Stomach smooth muscle (tissue), 2 donors: ENCODE measurements around the gene ATP6V1G1.
"Not testable (repeated sequence)": the region's sequence is repeated elsewhere in the genome, so short reads cannot be mapped to it uniquely, and the experiment has no call there.

Experiments
- H3K27ac ChIP-seq: one replicate; pipeline ENCODE4 v1.7.0; 2013; ENCODE audit warnings: mild to moderate bottlenecking, low read length, inconsistent platforms
- H3K27me3 ChIP-seq, 2 donors: one replicate each; pipeline ENCODE4 v1.7.0; 2013; ENCODE audit warnings: low read length in 2 of 2; ENCODE audit not compliant: insufficient read depth in 2 of 2, control insufficient read depth in 1 of 2
- H3K36me3 ChIP-seq, 2 donors: one replicate each; pipeline ENCODE4 v1.7.0; 2013; ENCODE audit warnings: low read length in 2 of 2; ENCODE audit not compliant: control insufficient read depth in 2 of 2, insufficient read depth in 2 of 2
- H3K4me1 ChIP-seq: one replicate; pipeline ENCODE4 v1.7.0; 2013; ENCODE audit warnings: low read length; ENCODE audit not compliant: control insufficient read depth, insufficient read depth
- H3K4me3 ChIP-seq, 2 donors: one replicate each; pipeline ENCODE4 v1.7.0; 2013; ENCODE audit warnings: low read length in 2 of 2
- H3K9ac ChIP-seq, 2 donors: one replicate each; pipeline ENCODE4 v1.7.0; 2013; ENCODE audit warnings: low read length in 2 of 2, mild to moderate bottlenecking in 1 of 2
- H3K9me3 ChIP-seq, 2 donors: one replicate each; pipeline ENCODE4 v1.7.0; 2013; ENCODE audit warnings: low read length in 2 of 2; ENCODE audit not compliant: control insufficient read depth in 2 of 2
- donor health status: healthy.
- donor health status: Pancreatic carcinoma.

Gene ATP6V1G1

DNA sequence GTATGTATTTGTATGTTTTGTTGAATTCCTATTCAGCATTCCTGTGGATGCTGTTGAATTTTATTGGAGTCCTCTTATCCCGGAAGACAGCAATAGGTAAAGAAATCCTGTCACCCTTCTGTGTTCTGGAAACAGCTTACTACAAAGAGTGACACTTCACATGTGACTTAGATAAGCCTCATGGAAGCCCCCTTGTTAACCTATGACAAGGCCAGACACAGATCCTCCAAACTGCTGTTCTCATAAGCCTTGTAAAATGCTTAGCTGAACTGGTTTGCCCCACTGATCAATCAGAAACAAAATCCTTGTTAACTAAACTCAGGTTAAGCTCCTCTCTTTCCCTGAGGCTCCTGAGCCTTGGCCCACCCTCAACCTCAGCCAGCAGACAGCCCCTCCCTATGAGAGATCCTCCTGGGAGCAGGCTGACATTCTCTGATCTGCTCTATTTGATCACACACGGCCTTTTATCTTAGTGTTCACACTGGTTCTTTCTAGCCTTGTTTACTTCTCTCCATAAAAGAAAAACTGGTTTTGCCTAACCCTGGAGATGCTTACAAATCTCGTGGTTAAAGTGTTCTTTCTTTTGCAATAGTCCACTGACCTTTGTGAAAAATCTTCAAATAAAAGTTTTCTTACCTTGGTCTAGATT is 29.4 kb upstream of the ATP6V1G1 start:
- Histone ChIP-seq H3K4me3 (no peak overlapping the region), H3K36me3 (no peaks in the 10 kb centered on the region), H3K9me3 (no peaks in the 10 kb centered on the region), H3K27me3 (peaks cover 0 to 6% of the 10 kb centered on the region in 2 donors), H3K9ac (no peak overlapping the region), H3K27ac (no peak overlapping the region), H3K4me1 (no peaks in the 10 kb centered on the region)

DNA sequence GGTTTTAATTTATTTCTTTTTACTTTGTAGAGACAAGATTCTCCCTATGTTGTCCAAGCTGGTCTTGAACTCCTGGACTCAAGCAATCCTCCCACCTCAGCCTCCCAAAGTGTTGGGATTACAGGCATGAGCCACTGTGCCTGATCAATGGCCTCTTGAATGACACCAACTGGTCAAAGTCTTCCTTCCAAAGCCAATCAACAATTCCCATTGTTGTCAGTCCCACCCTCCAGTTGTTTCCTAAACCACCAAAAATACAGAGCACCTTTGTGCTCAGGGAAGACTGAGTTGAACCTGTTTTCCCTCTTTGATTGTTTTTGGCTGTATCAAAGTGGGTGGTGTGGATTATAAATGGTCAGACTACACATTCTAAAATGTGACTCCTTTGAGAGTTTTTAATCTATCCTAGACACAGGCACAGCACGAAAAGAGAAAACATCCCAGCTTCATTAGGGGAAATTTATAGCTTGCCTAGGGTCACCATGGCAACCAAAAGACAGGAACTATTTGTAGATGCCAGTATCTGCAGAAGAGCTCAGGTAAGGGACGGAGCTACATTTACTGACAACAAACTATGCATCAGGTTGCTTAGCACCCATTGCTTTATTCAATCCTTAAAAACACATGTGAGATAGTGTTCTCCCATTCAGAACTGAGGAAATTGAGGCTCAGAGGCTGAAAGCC is 27.6 kb upstream of the ATP6V1G1 start:
- H3K9me3 ChIP-seq: no peaks in the 10 kb centered on the region
- no peaks in the 10 kb centered on the region for H3K36me3 ChIP-seq
- H3K4me3 ChIP-seq: no peak overlapping the region
- no peak overlapping the region for H3K9ac ChIP-seq
- H3K27me3 ChIP-seq: peaks cover 0 to 6% of the 10 kb centered on the region in 2 donors
- no peak overlapping the region for H3K27ac ChIP-seq
- H3K4me1 ChIP-seq: no peaks in the 10 kb centered on the region

DNA sequence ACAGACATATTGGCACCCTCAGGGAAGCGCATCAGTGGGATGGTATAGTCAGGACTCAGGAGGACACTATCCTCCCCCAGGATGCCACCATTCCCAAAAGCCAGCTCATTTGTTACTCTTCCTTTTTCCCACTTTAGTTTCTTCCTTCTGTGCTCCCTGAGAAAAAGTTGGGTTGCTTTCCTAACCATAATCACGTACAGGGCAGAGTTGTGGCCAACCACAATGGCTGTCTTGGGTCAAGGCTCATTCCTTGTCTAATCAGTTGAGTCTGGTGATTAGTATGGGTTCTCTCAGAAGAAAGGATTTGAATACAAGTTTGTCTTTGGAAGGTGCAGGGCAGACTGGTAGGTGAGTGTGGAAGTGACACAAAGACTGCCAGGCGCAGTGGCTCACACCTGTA is 26.6 kb upstream of the ATP6V1G1 start:
- Histone ChIP-seq H3K4me3 (no peak overlapping the region), H3K36me3 (no peaks in the 10 kb centered on the region), H3K27ac (no peak overlapping the region), H3K9me3 (no peaks in the 10 kb centered on the region), H3K27me3 (peaks cover 0 to 6% of the 10 kb centered on the region in 2 donors), H3K4me1 (no peaks in the 10 kb centered on the region), H3K9ac (no peak overlapping the region)

DNA sequence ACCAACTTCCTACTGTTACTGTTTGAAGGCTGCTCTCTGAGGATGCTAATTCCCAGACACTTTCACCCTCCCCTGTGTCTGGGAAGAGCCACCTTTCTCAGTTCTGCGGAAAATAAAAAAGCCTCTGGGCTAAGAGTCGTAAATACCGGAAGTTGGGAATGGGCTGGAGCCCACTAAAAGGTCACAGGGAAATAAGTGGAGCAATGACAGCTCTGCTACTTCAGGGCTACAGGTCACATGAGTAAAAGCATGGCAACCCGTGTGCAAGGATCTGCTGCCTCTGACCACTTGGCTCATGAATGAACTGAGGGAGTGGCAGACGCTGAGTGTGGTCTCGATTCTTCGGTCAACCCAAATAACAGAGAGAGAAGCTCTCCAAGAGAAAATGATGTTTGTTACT is 25.8 kb upstream of the ATP6V1G1 start:
- Histone ChIP-seq H3K27ac (no peak overlapping the region), H3K27me3 (peaks cover 0 to 6% of the 10 kb centered on the region in 2 donors), H3K9me3 (no peaks in the 10 kb centered on the region), H3K9ac (no peak overlapping the region), H3K4me1 (no peaks in the 10 kb centered on the region), H3K36me3 (no peaks in the 10 kb centered on the region), H3K4me3 (no peak overlapping the region)

DNA sequence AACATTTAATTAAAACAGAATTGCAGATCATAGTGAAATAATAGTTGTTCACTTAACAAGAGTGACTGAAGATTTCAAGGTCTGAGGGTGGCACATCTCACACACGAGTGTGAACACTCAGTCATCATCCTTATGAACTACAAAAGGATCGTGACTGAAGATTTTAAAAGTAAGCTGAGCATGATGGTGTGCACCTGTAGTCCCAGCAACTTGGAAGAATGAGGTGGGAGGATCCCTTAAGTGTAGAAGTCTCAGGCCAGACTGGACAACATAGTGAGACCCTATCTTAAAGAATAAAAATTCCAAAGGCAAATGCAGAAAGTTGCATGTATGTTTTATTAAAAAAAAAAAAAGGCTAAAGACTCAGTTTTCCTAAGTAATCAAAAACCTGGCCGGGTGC is 22.4 kb upstream of the ATP6V1G1 start:
- Histone ChIP-seq H3K9ac (no peak overlapping the region), H3K36me3 (no peaks in the 10 kb centered on the region), H3K27me3 (peaks cover 0 to 4% of the 10 kb centered on the region in 2 donors), H3K9me3 (no peaks in the 10 kb centered on the region), H3K4me1 (no peaks in the 10 kb centered on the region), H3K4me3 (no peak overlapping the region), H3K27ac (no peak overlapping the region)

DNA sequence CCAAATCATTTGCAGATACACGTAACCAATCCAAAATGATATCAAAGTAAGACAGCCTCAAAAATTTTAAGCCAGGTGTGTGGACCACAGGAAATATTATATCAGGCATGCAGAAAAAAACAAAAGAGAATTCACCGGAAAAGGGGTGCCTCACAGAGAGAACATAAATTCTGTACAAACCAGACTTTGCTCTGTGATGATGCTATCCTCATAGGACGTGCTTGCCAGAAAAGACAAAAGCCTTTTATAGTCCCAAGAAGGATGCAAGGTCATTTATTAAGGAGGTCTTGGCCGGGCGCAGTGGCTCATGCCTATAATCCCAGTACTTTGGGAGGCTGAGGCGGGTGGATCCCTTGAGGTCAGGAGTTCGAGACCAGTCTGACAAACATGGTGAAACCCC is 16.8 kb upstream of the ATP6V1G1 start:
- Histone ChIP-seq H3K36me3 (no peaks in the 10 kb centered on the region), H3K9ac (no peak overlapping the region), H3K27me3 (no peaks in the 10 kb centered on the region), H3K4me3 (no peak overlapping the region), H3K27ac (no peak overlapping the region), H3K9me3 (no peaks in the 10 kb centered on the region), H3K4me1 (no peaks in the 10 kb centered on the region)

DNA sequence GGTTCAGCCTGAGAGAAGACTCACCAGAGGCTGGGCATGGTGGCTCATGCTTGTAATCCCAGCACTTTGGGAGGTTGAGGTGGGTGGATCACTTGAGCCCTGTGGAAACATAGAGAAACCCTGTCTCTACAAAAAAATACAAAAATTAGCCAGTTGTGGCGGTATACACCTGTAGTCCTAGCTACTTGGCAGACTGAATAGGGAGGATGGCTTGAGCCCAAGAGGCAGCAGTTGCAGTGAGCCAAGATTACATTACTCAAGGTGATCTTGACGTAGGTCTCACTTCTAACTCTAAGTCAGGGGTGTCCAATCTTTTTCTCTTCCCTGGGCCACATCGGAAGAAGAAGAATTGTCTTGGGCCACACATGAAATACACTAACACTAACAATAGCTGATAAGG is 16.2 kb upstream of the ATP6V1G1 start:
- H3K27me3 ChIP-seq: no peaks in the 10 kb centered on the region
- no peaks in the 10 kb centered on the region for H3K36me3 ChIP-seq
- no peak overlapping the region for H3K9ac ChIP-seq
- no peaks in the 10 kb centered on the region for H3K4me1 ChIP-seq
- H3K9me3 ChIP-seq: no peaks in the 10 kb centered on the region
- H3K4me3 ChIP-seq: no peak overlapping the region
- H3K27ac ChIP-seq: no peak overlapping the region

DNA sequence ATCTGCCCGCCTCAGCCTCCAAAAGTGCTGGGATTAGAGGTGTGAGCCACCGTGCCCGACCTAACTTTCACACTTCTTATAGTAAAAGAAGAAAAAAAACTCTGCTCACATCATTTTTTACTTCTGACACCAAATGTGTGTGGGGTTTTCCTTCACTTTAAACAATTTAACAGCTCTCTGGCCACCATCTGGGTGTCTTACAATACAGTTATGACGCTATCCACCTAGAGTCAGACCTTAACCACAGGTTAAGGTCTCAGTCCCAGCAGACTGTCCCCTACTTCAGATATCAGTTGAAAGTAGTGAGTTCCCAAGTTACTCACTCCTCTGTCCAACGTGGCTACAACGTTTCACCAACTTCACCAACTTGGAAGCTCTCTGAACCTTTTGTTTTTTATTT is 15.4 kb upstream of the ATP6V1G1 start:
- H3K27ac ChIP-seq: no peak overlapping the region
- H3K4me3 ChIP-seq: no peak overlapping the region
- H3K27me3 ChIP-seq: no peaks in the 10 kb centered on the region
- H3K9me3 ChIP-seq: no peaks in the 10 kb centered on the region
- no peak overlapping the region for H3K9ac ChIP-seq
- H3K36me3 ChIP-seq: no peaks in the 10 kb centered on the region
- no peaks in the 10 kb centered on the region for H3K4me1 ChIP-seq

DNA sequence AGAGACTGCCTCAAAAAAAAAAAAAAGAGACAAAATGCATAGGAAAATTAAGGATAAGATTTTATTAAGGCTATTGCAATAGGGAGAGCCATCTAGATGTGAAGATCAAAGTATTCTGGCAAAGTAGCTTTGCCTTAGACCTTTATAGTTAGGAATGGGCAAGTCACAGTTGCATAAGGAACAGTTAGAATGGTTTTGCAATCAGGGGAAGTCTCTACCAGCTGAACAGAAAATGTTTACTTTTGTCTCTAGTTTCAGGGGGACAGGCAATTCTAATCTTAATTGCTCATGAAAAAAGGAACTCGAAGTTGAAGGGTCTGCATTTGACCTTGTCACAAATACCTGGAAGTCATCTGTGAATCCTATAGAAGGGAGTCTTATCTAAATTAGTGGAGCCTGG is 13.1 kb upstream of the ATP6V1G1 start:
- no peak overlapping the region for H3K9ac ChIP-seq
- H3K9me3 ChIP-seq: no peaks in the 10 kb centered on the region
- H3K36me3 ChIP-seq: no peaks in the 10 kb centered on the region
- H3K27me3 ChIP-seq: no peaks in the 10 kb centered on the region
- H3K4me1 ChIP-seq: no peaks in the 10 kb centered on the region
- H3K4me3 ChIP-seq: no peak overlapping the region
- no peak overlapping the region for H3K27ac ChIP-seq

DNA sequence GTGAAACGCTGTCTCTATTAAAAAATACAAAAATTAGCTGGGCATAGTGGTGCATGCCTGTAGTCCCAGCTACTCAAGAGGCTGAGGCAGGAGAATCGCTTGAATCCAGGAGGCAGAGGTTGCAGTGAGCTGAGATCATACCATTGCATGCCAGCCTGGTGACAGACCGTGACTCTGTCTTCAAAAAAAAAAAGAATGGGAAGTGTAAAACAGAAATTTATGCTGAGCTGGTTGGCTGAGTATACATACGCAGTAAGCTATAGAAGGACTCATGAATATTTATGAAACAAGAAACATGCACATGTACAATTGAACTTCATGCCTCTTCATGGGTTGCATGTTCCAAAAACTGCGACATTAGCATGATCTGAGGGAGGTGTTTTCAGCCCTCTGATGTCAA is 10.8 kb upstream of the ATP6V1G1 start:
- not testable (repeated sequence) for H3K27me3 ChIP-seq, H3K9me3 ChIP-seq, H3K27ac ChIP-seq, H3K4me1 ChIP-seq, H3K4me3 ChIP-seq, H3K9ac ChIP-seq, H3K36me3 ChIP-seq

DNA sequence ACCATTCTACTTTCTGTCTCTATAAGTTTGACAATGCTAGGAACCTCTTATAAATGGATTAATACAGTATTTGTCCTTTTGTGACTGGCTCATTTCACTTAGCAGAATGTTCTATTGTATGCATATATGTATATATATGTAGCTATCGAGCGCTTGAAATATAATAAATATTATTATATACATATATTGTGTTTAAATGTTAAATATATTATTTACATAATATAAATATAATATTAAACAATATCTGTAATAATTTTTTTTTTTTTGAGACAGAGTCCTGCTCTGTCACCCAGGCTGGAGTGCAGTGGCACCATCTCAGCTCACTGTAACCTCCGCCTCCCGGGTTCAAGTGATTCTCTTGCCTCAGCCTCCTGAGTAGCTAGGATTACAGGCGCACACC is 9.4 kb upstream of the ATP6V1G1 start:
- not testable (repeated sequence) for H3K9ac ChIP-seq, H3K4me1 ChIP-seq, H3K4me3 ChIP-seq, H3K36me3 ChIP-seq, H3K27ac ChIP-seq, H3K27me3 ChIP-seq, H3K9me3 ChIP-seq
